ENCODE measurements around the gene IFNA8.
"Not testable (repeated sequence)": the region's sequence is repeated elsewhere in the genome, so short reads cannot be mapped to it uniquely, and the experiment has no call there.

Gene IFNA8

DNA sequence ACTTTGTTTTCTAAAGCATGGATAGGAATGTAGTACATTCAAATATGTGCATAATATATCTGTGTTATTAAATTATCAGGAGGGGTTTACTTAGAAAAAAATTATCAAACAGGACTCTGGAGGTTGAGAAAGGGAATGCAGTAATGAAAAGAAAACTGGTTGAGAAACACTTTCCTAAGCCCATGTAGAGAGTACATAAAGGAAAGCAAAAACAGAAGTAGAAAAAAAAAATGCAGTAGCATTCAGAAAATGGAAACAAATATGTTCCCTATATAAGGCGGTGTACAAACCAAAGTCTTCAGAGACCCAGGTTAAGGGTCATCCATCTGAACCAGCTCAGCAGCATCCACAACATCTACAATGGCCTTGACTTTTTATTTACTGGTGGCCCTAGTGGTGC lies at the start of gene IFNA8:
IFNA8 (plus strand) TSS at position 301 of the 400 bp plus-strand sequence; CDS start at position 361, 60 bp downstream.
- no peak for DNase-seq

DNA sequence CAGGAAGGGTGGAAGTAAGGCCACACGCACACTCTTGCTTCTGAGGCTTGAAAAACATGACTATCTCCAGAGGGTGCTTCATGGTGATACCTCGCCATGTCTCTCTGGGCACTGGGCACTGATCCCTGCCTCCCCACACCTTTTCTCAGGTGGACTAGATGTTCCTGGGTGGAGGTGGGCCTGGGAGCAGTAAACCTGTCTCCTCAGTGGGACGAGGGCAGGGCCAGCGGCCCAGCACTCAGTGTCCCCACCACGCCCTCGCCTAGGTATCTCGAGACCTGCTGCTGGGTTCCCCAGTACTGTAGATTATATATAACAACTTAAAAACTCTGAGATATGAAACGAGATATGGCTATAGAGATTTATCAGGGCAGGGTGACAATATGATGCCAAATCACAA lies 46.6 kb upstream of the IFNA8 start:
- no peak for DNase-seq

DNA sequence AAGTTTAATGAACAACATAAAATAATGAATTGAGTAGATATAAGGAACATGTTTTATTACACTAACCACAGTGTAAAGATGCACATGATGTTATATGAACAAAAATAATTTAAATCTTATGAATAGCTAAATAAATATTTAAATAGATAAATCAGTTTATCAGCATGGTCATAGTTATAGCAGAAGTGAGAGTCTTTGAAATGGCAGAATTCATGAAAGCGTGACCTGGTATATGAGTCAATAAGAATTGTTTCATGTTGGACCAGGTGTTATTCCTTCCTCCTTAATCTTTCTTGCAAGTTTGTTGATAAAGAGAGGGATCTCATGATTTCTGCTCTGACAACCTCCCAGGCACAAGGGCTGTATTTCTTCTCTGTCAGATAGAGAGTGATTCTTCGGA lies 41.7 kb upstream of the IFNA8 start:
- DNase-seq: not testable (repeated sequence)

DNA sequence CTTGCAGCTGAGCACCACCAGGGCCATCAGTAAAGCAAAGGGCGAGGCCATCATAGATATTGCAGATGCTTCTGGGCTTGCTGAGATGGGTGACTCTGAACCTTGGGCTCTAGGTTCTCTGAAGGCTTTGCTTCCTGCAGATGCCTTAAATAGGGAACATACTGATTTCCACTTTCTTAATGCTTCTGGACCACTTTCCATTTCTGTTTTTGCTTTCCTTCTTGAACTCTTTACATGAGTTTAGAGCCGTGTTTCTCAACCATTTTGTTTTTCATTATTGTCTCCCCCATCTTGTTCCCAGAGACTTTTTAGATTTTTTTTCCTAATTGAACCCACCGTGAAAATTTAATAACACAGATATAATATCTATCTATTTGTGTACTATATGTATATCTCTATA lies 41.0 kb upstream of the IFNA8 start, which contains the start of gene IFNA13:
IFNA13 (minus strand) TSS at position 101 of the 400 bp plus-strand sequence; CDS start at position 54, 47 bp downstream.
- no peak for DNase-seq

DNA sequence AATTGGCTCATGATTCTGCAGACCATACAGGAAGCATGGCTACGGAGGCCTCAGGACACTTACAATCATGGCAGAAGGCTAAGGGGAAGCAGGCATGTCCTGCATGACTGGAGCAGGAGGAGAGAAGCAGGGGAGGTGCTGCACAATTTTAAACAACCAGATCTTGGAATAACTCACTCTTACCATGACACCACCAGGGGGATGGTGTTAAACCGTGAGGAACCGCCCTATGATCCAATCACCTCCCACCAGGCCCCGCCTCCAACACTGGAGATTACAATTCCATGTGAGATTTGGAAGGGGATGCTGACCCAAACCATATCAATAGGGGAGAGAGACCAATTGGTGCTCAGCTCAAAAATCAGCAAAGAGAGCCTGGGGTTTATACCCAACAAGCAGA lies 37.5 kb upstream of the IFNA8 start:
- not testable (repeated sequence) for DNase-seq

DNA sequence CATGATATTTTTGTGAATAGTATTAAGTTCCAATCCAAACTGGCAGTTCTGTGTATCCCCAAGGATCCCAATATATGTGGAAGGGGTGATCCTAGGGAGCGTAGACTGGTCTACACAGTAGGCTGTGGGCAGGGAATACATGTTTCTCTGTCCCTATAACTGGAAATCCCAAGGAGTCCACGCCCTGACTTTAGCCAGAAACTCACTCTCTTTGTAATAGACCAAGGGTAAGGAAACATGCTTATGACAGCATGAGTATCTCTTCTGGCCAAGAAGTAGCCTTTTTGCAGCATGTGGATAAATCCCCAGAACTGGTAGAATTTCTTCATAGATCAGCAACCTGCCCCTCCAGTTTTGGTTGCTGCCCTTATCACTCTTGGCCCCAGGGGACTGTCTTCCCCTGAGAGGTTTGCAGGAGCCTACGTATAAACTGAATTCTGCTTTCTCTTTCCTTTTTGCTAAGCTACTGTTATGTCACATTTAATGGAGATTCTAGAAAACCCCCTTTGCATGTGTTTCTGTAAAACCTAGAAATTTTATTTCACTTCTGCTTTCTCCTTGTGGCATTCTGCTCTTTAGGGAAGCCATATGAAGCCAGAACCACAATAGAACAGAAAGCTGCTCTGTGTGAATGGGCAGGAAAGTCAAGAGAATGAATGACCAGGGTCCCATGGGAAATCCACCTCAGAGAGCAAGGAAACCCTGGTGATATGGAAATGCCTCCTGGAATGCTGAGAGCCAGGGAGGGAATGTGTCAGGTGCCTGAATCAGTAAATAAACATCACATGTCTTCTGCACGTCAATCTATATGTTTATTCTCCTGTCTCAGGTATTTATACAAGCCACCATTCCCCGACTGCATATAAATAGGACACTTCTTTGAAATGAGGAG lies 27.2 kb upstream of the IFNA8 start:
- peak; percentile 22 for DNase-seq

DNA sequence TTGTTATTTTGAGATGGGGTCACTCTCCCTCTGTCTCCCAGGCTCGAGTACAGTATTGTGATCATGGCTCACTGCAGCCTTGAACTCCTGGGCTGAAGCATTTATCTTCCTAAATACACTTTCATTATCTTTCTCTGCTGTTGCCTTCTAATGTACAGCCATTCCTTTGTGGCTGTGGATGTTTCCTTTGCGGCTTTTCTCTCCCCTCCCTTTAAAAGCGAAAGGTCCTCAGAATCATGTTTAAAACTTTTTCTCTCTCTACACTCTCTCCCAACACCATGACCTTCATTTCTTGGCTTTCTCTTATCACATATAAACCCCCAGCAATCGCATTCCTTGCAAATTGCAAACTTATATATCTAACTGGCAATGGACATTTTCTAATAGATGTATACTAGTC lies 25.3 kb upstream of the IFNA8 start:
- DNase-seq: no peak

DNA sequence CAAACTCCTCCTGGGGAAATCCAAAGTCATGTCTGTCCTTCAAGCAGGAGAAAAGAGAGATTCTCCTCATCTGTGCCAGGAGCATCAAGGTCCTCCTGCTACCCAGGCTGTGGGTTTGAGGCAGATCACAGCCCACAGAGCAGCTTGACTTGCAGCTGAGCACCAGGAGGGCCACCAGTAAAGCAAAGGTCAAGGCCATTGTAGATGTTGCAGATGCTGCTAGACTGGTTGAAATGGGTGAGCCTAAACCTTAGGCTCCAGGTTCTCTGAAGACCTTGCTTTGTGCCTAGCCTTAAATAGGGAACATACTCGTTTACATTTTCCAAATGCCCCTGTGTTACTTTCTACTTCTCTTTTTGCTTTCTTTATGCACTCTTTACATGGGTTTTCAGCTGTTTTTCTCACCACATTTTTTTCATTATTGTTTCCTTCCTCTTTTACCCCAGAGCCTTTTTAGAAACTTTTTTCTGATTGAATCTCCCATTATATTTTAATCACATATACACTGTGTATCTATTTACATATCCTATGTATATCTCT lies 23.7 kb upstream of the IFNA8 start, which contains the start of gene IFNA2:
IFNA2 (minus strand) TSS at position 268 of the 540 bp plus-strand sequence; CDS start at position 199, 69 bp downstream.
- DNase-seq: no peak

DNA sequence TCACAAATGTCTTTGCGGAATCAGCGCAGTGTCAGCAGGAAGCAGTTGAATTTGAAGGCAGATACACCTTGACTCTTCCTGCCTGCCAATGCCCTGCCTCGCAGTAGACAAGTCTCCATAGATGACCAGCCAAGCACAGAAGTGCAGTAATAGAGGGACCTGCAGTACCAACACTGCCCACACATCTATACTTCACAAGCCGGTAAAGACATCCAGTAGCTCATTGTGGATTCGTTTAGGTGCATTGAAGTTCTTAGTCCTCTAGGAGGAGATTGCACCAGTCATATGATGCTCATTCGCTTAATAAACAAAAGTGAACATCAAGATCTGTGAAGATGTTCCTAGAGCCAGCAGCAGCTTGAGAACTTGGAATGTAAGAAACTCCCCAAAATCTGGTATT lies 16.6 kb upstream of the IFNA8 start:
- DNase-seq: peak; percentile 7

DNA sequence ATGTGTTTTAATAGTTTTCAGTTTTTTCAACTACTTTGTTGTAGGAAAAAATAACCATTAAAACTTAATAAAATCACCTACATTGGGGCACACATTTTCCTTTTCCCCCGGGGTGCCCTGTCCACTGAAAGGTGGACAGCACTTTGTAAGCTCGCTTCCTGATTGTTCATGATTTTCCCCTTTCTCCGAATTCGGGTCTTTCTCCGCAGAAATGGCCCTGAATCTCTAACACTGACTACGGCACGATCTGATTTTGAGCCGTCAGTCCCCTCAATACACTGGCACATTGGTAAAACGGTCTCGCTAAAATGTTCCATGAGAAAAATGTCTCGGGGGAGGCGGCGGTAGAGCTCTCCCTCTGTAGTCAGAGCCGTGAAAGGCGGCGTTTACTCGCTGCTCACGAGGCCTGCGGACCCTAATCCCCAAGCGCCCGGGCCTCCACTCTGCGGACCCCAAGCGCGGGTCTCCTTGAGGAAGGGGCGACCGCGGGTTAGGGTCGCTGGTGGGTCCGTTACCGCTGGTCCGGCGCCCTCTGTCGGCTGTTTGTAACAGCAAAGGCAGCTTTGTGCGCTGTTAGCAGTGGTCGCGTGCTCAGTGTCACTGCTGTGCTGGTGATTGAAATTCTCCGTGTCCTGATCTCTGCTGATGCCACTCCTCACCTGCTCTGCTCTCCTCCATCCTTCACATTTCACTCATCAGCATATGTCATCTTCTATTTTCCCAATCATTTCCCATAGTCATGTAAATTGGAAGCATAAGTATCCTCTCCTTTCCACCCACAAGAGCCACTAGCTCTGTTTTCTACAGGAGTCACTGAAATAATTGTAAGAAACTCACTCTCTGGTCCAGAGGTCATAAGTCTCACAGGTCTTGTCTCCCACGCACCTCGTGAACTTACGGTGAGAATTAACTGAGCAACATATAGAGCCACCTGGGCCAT lies 12.9 kb upstream of the IFNA8 start:
- DNase-seq: peak; percentile 59

DNA sequence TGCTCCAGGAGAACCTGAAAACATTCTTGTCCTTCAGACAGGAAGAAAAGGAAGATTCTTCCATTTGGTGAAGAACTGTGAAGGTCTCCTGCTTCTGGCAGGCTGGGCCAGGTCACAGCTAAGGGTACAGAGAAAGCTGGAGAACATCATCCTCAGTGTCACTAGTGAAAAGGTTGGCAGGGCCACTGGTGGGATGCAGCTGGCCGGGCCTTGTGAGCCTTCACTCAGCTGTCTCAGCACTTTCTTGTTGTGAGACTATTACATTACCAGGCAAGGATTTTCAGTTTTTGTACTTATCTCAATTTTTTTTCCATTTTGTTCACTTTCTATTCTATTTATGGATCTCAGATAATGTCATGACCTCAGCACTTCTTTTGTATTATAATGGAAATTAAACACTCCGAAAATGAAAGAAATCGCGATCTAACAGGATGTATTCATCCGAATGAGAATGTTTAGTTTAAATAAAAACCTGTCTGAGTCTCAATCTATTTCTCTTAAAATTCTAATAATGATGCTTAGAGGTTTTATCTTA lies 9.9 kb upstream of the IFNA8 start:
- no peak for DNase-seq

DNA sequence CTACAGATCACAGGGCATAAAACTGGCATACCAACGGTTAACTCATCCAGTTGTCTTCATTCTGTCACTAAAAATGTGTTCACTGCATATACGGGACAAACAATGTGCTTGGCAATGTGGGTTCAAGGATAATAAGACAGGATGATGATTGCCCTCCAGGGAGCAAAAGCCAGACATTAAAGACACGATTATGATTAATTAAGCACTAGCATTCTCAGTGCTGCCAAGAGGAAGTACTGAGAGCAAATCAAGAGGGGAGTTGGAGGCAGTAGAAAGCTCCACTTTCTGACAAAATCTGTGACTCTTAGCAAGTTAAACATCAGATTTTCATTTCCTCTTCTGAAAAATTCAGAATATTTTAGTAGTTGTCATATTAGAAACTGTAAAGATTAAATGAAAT lies 9.0 kb upstream of the IFNA8 start:
- no peak for DNase-seq

DNA sequence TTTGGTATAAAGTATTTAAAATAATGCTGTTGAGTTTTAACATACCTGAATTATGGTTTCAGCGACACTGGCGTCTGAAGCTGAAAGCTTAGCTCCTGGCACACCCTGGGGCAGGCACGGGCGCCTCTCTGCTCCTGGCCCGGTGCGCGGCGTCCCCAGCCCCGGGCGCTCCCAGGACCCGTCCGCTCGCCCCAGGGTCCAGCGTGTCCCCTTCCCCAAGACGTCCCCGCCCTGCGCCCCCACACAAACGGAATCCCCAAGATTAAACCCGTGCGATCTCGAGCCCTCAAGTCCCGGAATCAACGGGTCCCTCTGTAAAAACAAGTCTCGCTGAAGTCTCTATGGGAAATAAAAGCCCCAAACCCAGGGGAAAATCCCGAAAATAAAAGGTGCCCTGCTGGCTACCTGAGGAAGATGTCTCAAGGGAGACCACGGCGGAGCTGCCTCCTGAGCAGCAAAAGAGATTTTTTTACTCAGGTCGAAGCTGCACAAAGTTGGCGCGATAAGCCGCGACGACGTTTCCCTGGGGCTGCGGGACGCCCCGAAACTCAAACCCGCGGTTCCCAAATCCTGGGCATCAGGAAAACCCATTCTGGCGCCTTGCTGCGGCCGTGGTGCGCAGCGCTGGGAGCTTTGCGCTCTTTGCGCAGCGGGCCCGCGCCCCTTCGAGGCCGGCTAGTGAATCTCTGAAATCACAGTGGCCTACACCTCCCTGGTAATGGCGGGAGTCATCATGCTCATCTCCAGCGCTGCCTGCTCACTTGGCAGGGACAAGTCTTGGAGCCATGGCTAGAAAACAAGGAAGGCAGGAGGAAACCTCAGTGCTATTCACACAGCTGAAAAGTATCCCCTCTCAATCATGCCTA lies 6.3 kb upstream of the IFNA8 start:
- DNase-seq: no peak

DNA sequence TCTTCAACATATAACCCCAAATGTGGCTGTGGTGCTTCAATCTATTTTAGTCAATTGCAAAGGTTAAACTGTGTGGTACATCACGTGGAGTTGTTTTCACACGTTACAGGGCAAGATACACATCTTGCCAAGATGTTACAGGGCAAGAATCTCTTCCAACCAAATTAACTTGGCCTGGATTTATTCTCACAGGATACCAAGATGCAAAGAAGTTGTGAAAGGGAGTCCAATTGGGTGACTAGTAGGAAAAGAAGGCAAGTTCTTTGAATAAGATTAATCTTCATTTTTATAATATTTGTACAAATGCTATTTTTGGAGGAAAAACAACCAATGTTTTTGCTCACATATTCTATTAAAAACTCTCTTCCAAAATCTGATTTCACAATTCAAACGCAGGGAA lies 4.8 kb upstream of the IFNA8 start:
- no peak for DNase-seq

DNA sequence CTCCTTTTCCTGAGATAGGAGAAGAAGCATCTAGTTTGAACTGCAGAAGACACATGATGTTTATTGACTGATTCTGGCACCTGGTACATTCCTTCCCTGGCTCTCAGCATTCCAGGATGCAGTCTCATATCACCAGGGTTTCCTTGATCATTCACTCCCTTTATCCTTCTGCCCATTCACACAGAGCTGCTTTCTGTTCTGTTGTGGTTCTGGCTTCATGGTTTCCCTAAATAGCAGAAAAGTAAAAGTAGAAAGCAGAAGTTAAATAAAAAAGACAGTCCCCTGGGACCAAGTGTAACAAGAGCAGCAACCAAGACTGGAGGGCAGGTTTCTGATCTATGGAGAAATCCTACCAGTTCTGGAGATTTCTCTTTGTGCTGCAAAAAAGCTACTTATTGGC lies 3.2 kb downstream of the IFNA8 start:
- no peak for DNase-seq

DNA sequence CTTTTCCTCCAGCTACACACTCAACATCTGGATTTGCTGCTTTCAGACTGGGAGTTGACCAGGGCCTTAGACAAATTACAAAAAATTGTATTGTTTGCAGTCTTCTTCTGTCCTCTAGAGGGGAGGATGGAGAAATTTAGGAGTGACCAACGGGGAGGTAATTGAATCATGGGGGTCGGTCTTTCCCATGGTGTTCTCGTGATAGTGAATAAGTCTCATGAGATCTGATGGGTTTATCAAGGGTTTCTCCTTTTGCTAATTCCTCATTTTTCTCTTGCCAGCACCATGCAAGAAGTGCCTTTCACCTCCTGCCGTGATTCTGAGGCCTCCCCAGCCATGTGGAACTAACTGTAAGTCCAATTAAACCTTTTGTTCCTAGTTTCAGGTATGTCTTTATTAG lies 4.2 kb downstream of the IFNA8 start:
- DNase-seq: no peak

DNA sequence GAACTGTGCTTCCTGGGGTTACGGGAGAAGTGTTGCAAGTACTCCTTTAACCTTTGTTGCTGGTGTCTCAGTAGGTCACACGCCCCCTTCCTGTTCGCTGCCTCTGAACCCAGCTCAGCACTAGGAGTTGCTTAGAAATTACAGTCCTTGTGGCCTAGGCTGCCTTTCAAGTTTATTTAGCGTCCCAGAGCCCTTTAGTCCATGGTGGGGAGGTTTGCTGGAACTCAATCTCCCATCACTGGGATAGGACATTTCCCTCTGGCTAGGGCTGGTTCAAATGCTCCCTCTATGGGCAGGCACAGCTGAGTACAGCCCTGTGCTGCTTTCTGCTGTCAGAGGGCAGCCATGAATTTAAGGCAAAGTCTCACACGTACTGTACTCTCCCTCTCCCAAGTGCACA lies 4.7 kb downstream of the IFNA8 start:
- no peak for DNase-seq

DNA sequence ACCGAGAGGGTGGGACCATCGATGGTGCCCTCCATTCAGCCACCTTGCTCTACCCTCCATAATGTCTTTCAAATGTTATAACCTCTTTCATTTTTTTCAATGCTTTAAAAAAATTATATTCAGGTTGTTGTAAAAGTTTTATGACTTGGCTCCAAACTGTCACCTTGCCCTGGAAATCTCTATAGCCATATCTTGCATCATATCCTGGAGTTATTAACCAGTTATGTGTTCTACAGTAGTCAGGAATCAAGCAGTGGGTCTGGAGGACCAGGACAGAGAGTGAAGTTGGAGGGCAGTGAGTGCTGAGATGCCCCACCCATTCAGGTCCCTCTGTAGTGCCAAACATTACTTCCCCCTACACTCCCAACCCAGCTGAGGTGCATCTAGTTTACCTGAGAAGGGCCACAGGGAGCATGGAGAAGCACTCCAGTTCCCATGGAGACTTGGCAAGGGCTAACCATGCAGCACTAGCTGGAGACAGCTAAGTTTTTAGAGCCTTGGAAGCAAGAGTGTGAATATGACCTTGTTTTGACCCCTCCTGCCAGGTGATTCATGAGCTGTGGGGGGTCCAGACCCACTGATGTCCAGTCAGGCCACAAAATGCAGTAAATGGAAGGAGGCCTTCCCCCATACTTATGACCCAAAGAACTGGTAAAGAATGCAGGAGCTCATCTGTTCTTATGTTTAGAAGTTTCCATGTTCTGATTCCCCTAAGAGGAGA lies 5.5 kb downstream of the IFNA8 start:
- DNase-seq: no peak

DNA sequence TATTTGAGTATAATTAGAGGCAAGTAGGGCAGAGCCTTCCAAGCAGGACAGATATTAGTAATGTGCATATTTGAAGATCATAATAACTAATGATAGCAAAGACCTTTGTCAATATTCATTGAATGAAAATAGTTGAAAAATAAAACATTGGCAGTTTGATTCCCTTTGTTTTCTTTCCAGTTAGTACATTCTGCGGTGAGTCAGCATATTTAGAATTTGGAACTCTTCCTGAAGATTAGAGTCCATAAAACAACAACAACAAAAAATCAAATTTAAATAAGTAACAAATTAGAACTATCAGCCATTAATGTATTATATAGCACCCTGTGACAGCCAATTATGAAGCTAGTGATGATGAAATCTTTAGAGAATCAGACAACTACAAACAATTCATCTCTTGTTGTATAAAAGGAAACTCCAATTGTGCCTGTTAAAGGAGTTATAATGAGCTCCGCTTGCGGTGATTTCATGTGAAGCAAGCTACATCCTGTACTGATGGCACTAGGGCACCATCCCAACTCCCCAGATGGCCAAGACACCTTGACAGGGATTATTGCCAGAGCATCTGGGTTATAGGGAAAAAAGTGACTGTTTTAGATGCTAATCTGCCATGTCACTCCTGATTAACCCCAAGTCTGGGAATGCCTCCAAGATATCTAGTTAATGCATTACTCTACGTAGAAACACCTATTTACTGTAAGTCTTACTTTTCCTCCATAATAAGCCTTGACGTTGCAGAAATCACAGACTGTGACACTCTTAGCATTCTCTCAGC lies 6.8 kb downstream of the IFNA8 start:
- DNase-seq: no peak

DNA sequence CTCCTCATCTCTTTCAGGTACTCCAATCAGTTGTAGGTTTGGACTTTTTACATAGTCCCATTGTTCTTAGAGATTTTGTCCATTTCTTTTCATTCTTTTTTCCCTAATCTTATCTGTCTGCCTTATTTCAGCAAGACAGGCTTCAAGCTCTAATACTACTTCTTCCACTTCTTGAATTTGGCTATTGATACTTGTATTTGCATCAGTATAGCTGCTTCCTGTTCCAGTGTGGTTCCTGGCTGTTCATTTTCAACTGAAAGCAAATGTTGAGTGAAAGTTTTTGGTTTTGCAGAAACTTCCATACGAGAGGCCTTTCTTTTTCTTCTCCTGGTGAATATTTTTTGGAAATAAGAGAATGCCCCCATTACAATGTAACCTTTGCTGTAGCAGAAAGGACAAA lies 19.3 kb downstream of the IFNA8 start:
- no peak for DNase-seq

All from CD4-positive, alpha-beta T cell treated with Interleukin-10 for 1 hour (primary cell).